NCI-H1092 (cell line): ENCODE measurements around the gene LMCD1.

Experiments
- DNase-seq: peaks from one replicate; lab custom pipeline; 2025; lab: John Stamatoyannopoulos, UW

The LMCD1 gene

GRCh38 chr3:8484409-8485140 lies 17.0 kb upstream of the LMCD1 start:
- no peak for DNase-seq

GRCh38 chr3:8485141-8485870 lies 16.3 kb upstream of the LMCD1 start:
- no peak for DNase-seq

- DNase-seq = no peak
These were observed 15.7 kb upstream of the LMCD1 start for GRCh38 chr3:8485943-8486342.

- DNase-seq = no peak
These were observed 15.2 kb upstream of the LMCD1 start for GRCh38 chr3:8486434-8486833.

- DNase-seq = no peak
These were observed 14.7 kb upstream of the LMCD1 start for GRCh38 chr3:8486936-8487335.

- no peak for DNase-seq
These were observed 13.2 kb upstream of the LMCD1 start for GRCh38 chr3:8488411-8488810.

GRCh38 chr3:8488877-8489276 lies 12.7 kb upstream of the LMCD1 start:
- no peak for DNase-seq

- DNase-seq = no peak
These were observed 12.3 kb upstream of the LMCD1 start for GRCh38 chr3:8489278-8489792.

- DNase-seq = peak; percentile 2
These were observed 11.5 kb upstream of the LMCD1 start for GRCh38 chr3:8490079-8490552.

- DNase-seq = no peak
These were observed 10.1 kb upstream of the LMCD1 start for GRCh38 chr3:8491271-8492144.

GRCh38 chr3:8492744-8493511 lies 8.7 kb upstream of the LMCD1 start:
- no peak for DNase-seq

GRCh38 chr3:8493744-8494143 lies 7.9 kb upstream of the LMCD1 start:
- DNase-seq = no peak

GRCh38 chr3:8494327-8494726 lies 7.3 kb upstream of the LMCD1 start:
- DNase-seq = no peak

GRCh38 chr3:8497582-8497981 lies 4.0 kb upstream of the LMCD1 start:
- no peak for DNase-seq

- peak; percentile 5 for DNase-seq
These were observed 2.4 kb upstream of the LMCD1 start for GRCh38 chr3:8499181-8499611.

GRCh38 chr3:8500319-8500988 lies 1.2 kb upstream of the LMCD1 start:
- DNase-seq = no peak

GRCh38 chr3:8500989-8501370 lies 643 bp upstream of the LMCD1 start:
- no peak for DNase-seq

- DNase-seq = no peak
These were observed 1.8 kb downstream of the LMCD1 start for GRCh38 chr3:8503461-8503860.

GRCh38 chr3:8503871-8504610 lies 2.4 kb downstream of the LMCD1 start:
- no peak for DNase-seq

GRCh38 chr3:8504611-8504973 lies 3.0 kb downstream of the LMCD1 start:
- DNase-seq = no peak
